ENCODE data around the gene PIRT.

- no peak for TF ChIP-seq CTCF (IDR thresholded peaks at IDR 0.05)
- TF ChIP-seq POLR2A (IDR thresholded peaks at IDR 0.05), result no peak
Observed at GRCh38 chr17:10785295-10785694, 52.6 kb downstream of the PIRT start.
